SJCRH30 (cell line): ENCODE measurements around the gene KPNA1. TPM values are rescaled to one million over a fixed set of nuclear protein-coding genes. Genes with fewer than 3 reads are reported as not detected.

Experiments
- DNase-seq, 2 experiments: peaks; one replicate each; pipeline ENCODE4 v3.0.0-alpha.2; 2015 to 2020
- H3K27ac ChIP-seq: fragments of 250-450 bp; sonication (Bioruptor Pico); 2 replicates; pipeline ENCODE4 v1.5.1; 2020; ENCODE audit warnings: mild to moderate bottlenecking, moderate library complexity
- H3K27me3 ChIP-seq: fragments of 250-450 bp; sonication (Bioruptor Pico); 2 replicates; pipeline ENCODE4 v1.5.1; 2020; ENCODE audit warnings: mild to moderate bottlenecking, moderate library complexity
- H3K36me3 ChIP-seq: fragments of 250-450 bp; sonication (Bioruptor Pico); 2 replicates; pipeline ENCODE4 v1.5.1; 2020; ENCODE audit warnings: mild to moderate bottlenecking, moderate library complexity
- H3K4me1 ChIP-seq: fragments of 250-450 bp; sonication (Bioruptor Pico); 2 replicates; pipeline ENCODE4 v1.5.1; 2020; ENCODE audit warnings: mild to moderate bottlenecking, moderate library complexity
- H3K4me3 ChIP-seq: fragments of 250-450 bp; sonication (Bioruptor Pico); 2 replicates; pipeline ENCODE4 v1.5.1; 2020; ENCODE audit warnings: mild to moderate bottlenecking, moderate library complexity
- H3K9me3 ChIP-seq: fragments of 250-450 bp; sonication (Bioruptor Pico); replicated peaks from 2 replicates; pipeline ENCODE4 v1.5.1; 2020; ENCODE audit warnings: mild to moderate bottlenecking, moderate library complexity
- total RNA-seq: library from RNA; depleted of rRNA; stranded (reverse); fragments of >200 nt; shearing (Covaris generic); gene quantifications from 2 replicates; pipeline ENCODE4 v1.2.3, GENCODE V29; 2014

The KPNA1 gene
- total RNA-seq, 1 experiment from 2014 or later, result 43.6 TPM

GRCh38 chr3:122405015-122405414 is 109.7 kb downstream of the KPNA1 start:
- Histone ChIP-seq H3K4me3 (no peak overlapping the region), H3K27ac (no peak overlapping the region), H3K36me3 (peaks cover 11% of the 10 kb centered on the region), H3K9me3 (no peaks in the 10 kb centered on the region), H3K4me1 (no peaks in the 10 kb centered on the region), H3K27me3 (no peaks in the 10 kb centered on the region)
- DNase-seq, result no peak

- no peak for DNase-seq
Observed at GRCh38 chr3:122403489-122403888, 111.2 kb downstream of the KPNA1 start.

DNA sequence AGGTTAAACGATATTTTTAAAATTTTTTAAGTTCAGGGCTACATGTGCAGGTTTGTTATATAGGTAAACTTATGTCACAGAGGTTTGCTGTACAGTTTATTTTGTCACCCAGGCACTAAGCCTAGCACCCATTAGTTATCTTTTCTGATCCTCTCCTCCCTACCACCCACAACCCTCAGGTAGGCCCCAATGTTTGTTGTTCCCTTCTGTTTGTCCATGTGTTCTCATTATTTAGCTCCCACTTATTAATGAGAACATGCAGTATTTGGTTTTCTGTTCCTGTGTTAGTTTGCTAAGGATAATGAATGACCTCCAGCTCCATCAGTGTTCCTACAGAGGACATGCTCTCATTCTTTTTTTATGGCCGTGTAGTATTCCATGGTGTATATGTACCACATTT is 115.8 kb downstream of the KPNA1 start:
- H3K4me3 ChIP-seq, result no peak overlapping the region
- H3K27ac ChIP-seq, result no peak overlapping the region
- no peaks in the 10 kb centered on the region for H3K27me3 ChIP-seq
- no peak for DNase-seq
- H3K36me3 ChIP-seq, result no peaks in the 10 kb centered on the region
- no peaks in the 10 kb centered on the region for H3K4me1 ChIP-seq
- H3K9me3 ChIP-seq, result no peaks in the 10 kb centered on the region

More at GRCh38 chr3:122403489-122403888, 111.2 kb downstream of the KPNA1 start:
- H3K4me1 ChIP-seq, result no peaks in the 10 kb centered on the region
- no peak overlapping the region for H3K27ac ChIP-seq
- no peaks in the 10 kb centered on the region for H3K27me3 ChIP-seq
- H3K36me3 ChIP-seq, result peaks cover 6% of the 10 kb centered on the region
- H3K4me3 ChIP-seq, result no peak overlapping the region
- no peaks in the 10 kb centered on the region for H3K9me3 ChIP-seq

GRCh38 chr3:122397201-122397600 is 117.5 kb downstream of the KPNA1 start:
- Histone ChIP-seq H3K27ac (no peak overlapping the region), H3K9me3 (no peaks in the 10 kb centered on the region), H3K4me1 (no peaks in the 10 kb centered on the region; the same call in 1 of the 2 replicates), H3K4me3 (no peak overlapping the region), H3K27me3 (no peaks in the 10 kb centered on the region), H3K36me3 (no peaks in the 10 kb centered on the region)
- DNase-seq, result no peak

DNA sequence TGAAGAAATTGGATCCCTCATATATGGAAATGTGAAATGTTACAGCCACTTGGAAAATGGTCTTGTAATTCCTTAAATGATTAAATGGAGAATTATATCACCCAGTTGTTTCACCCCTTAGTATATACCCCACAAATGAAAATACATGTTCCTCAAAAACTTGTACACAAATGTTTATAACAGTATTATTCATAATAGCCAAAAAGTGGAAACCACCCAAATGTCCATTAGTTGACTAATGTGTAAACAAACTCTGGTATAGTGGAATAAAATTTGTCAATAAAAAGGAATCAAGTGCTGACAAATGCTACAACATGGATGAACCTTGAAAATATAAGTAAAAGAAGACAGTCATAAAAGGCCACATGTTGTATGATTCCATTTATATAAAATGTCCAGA is 118.2 kb downstream of the KPNA1 start:
- no peaks in the 10 kb centered on the region for H3K9me3 ChIP-seq
- DNase-seq, result no peak
- no peak overlapping the region for H3K27ac ChIP-seq
- no peaks in the 10 kb centered on the region for H3K27me3 ChIP-seq
- no peaks in the 10 kb centered on the region; the same call in 1 of the 2 replicates for H3K36me3 ChIP-seq
- H3K4me1 ChIP-seq, result no peaks in the 10 kb centered on the region; the same call in 1 of the 2 replicates
- no peak overlapping the region for H3K4me3 ChIP-seq

DNA sequence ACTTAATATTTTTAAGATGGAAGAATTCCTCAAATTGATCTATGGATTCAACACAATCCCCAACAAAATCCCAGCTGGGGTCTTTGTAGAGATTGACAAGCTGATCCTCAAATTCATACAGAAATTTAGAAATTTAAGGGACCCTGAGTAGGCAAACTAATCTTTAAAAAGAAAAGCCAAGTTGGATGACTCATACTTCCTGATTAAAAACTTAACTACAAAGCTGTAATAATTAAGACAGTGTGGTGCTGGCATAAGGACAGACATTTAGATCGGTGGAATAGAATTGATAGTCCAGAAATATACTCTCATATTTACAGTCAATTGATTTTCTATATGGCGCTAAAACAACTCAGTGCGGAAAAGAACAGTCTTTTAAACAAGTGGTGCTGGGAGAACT is 119.2 kb downstream of the KPNA1 start:
- Histone ChIP-seq H3K9me3 (no peaks in the 10 kb centered on the region), H3K4me3 (no peak overlapping the region), H3K27me3 (no peaks in the 10 kb centered on the region), H3K36me3 (no peaks in the 10 kb centered on the region; the same call in 1 of the 2 replicates), H3K4me1 (no peaks in the 10 kb centered on the region; the same call in 1 of the 2 replicates), H3K27ac (no peak overlapping the region)
- no peak for DNase-seq

- Histone ChIP-seq H3K27ac (no peak overlapping the region), H3K27me3 (no peaks in the 10 kb centered on the region), H3K9me3 (no peaks in the 10 kb centered on the region), H3K36me3 (no peaks in the 10 kb centered on the region; the same call in 1 of the 2 replicates), H3K4me1 (no peaks in the 10 kb centered on the region; the same call in 1 of the 2 replicates), H3K4me3 (no peak overlapping the region)
- no peak for DNase-seq
Observed at GRCh38 chr3:122394173-122394572, 120.6 kb downstream of the KPNA1 start.

DNA sequence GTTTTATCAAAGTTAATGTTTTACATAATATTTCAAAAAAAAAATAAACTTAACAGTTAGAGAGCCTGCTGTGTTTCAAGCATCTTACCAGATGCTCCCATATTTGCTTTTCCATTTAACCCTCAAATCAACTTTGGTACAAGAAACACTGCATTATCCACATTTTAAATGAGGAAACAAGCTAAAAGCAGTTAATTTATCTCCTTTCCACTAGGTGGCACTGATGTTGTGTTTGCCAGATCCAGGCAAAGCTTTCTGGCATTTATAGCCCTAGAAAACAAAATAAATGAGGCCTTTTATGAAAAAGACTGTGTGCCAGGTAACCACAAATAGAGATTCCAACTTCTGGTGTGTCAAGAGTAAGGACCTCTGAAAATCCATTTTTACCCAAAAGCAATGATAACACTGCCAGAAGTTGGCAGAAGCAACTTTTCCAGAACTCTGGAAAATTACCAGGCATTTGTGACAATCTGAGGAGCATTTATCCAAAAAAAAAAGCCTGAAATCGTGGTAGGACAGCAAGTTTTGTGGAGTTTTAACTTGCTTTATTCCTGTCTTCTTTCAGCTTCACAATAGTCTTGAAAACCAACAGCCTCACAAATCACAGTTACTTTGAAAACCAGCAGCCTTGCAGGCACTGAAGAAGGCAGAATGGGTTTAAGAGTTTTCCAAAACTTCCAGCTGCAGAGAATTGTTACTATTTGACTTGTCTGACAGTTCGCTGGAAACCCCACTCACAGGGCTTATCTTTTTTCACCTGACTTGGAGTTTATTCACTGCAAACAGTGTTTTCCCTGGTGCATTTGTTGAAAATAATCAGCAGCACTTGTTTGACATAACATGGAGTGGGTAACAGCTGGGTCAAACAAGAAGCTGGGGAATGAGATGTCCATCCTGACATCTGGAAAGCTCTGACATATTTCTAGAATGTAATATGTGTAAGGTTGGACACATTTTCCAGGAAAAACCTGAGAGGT is 121.6 kb downstream of the KPNA1 start:
- H3K4me3 ChIP-seq, result no peak overlapping the region
- no peaks in the 10 kb centered on the region for H3K27me3 ChIP-seq
- no peaks in the 10 kb centered on the region; the same call in 1 of the 2 replicates for H3K36me3 ChIP-seq
- DNase-seq, result peak; percentile 12 to 61
- H3K9me3 ChIP-seq, result no peaks in the 10 kb centered on the region
- no peaks in the 10 kb centered on the region; the same call in 1 of the 2 replicates for H3K4me1 ChIP-seq
- no peak overlapping the region for H3K27ac ChIP-seq

DNA sequence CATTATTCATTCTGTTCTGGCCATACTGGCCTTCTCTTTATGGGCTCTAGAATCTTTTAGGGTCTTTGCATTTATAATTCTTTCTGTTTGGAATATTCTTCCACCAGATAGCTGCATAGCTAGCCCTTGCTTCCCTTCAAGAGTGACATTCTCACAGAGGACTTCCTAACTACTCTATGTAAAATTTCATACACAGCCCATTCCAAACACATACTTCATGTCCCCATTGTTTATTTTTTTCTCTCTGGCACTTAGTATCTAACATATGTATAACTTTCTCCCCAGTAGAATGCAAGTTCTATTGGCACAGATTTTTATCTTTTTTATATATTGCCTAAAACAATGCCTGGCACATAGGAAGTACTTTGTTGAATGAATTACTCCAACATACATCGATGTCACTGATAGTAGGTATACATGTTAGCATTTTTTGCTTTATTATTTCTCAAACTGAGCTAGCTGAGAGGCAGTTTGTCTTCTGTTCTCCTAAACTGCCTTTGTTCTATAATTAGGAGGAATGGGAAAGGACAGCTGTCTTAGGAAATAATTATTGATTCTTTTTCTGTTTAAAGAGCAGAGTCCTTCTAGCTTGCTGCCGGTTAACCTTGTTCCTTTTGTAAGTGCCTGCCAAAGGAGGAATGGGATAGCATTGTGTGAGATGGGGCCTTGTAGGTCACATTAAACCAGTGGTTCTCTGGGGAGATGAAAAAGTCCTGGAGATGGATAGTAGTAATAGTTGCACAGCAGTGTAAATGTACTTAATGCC is 122.9 kb downstream of the KPNA1 start:
- Histone ChIP-seq H3K36me3 (peaks cover 2% of the 10 kb centered on the region; the same call in 1 of the 2 replicates), H3K4me3 (no peak overlapping the region), H3K9me3 (no peaks in the 10 kb centered on the region), H3K27me3 (no peaks in the 10 kb centered on the region), H3K27ac (no peak overlapping the region), H3K4me1 (no peaks in the 10 kb centered on the region; the same call in 1 of the 2 replicates)
- DNase-seq, result no peak

DNA sequence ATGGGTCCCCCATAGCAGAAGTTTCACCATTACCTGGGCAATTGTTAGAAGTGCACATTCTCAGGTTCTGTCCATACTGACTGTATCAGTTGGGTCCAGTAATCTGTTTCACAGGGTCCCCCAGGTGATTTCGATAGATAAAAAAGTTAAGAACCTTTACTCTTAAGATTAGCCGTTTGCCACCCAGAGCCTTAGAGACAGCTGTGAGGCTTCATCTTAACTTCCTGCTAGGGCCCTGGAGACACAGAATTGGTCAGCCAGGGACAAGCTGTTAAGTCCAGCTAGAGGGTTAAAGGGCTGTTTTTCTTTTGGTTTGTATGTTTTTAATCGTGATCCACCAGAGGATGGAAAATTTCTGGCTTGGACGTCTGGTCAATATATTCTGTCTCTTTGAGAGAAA is 124.1 kb downstream of the KPNA1 start:
- H3K9me3 ChIP-seq, result no peaks in the 10 kb centered on the region
- DNase-seq, result no peak
- H3K27me3 ChIP-seq, result no peaks in the 10 kb centered on the region

DNA sequence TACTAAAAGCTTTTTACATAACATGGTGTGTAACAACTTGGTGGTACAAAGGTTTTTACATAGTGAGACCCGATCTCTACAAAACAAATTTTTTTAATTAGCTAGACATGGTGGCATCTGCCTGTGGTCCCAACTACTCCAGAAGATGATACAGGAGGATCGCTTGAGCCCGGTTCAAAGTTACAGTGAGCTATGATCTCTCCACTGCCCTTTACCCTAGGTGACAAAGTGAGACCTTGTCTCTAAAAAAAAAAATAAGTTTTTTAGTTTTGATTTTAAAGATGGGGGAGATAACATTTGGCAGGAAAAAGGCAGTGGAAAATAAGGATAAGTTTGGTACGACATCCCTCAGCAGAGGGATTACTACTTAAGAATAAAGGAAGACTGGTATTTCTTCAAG is 124.8 kb downstream of the KPNA1 start:
- H3K4me3 ChIP-seq, result no peak overlapping the region
- H3K36me3 ChIP-seq, result peaks cover 2% of the 10 kb centered on the region; the same call in 1 of the 2 replicates
- no peak for DNase-seq
- no peaks in the 10 kb centered on the region; the same call in 1 of the 2 replicates for H3K4me1 ChIP-seq
- H3K9me3 ChIP-seq, result no peaks in the 10 kb centered on the region
- no peak overlapping the region for H3K27ac ChIP-seq
- H3K27me3 ChIP-seq, result no peaks in the 10 kb centered on the region

More for the DNA sequence above, 124.1 kb downstream of the KPNA1 start:
- H3K4me1 ChIP-seq, result no peaks in the 10 kb centered on the region; the same call in 1 of the 2 replicates
- H3K36me3 ChIP-seq, result peaks cover 2% of the 10 kb centered on the region; the same call in 1 of the 2 replicates
- no peak overlapping the region for H3K27ac ChIP-seq
- no peak overlapping the region for H3K4me3 ChIP-seq

DNA sequence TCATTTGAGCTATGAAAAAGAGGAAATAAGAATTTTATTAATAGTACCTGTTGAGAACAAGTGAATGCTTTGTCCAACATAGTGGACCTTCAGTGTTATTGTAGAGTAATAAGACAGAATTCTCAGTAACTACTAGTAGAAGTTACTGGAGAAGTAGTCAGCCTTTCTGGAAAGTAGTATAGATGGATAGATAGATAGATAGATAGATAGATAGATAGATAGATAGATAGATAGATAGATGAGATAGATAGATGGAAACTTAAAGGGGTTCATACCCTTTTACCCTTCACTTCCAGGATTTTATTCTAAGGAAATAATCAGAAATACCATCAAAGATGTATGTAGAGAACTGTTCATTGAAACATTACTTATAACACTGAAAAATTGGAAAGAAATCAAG is 125.5 kb downstream of the KPNA1 start:
- Histone ChIP-seq H3K4me1 (peaks cover 4% of the 10 kb centered on the region), H3K36me3 (peaks cover 2% of the 10 kb centered on the region; the same call in 1 of the 2 replicates), H3K27me3 (no peaks in the 10 kb centered on the region), H3K9me3 (no peaks in the 10 kb centered on the region), H3K27ac (no peak overlapping the region), H3K4me3 (no peak overlapping the region)
- DNase-seq, result no peak

DNA sequence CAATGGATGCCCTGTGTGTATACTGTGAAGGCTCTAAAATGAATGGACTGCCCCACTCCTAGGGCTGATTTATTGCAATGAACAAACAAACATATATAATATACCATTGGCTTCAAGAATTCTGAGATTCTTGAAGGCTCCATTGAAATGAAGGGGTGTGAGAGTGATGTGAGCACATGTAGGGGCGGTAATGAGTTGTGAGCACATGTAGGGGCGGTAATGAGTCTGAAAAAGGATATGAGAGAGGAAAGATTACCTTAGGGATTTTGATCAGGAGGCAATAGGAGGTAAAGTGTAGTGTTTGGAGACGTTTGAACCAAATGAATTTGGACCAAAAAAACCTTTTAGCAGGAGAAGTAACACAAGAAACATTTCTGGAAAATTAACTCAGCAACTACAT is 127.0 kb downstream of the KPNA1 start:
- H3K27ac ChIP-seq, result no peak overlapping the region
- no peak for DNase-seq
- no peaks in the 10 kb centered on the region for H3K9me3 ChIP-seq
- H3K27me3 ChIP-seq, result no peaks in the 10 kb centered on the region
- no peak overlapping the region for H3K4me3 ChIP-seq
- peaks cover 2% of the 10 kb centered on the region; the same call in 1 of the 2 replicates for H3K36me3 ChIP-seq
- H3K4me1 ChIP-seq, result peaks cover 4% of the 10 kb centered on the region; the same call in 1 of the 2 replicates

DNA sequence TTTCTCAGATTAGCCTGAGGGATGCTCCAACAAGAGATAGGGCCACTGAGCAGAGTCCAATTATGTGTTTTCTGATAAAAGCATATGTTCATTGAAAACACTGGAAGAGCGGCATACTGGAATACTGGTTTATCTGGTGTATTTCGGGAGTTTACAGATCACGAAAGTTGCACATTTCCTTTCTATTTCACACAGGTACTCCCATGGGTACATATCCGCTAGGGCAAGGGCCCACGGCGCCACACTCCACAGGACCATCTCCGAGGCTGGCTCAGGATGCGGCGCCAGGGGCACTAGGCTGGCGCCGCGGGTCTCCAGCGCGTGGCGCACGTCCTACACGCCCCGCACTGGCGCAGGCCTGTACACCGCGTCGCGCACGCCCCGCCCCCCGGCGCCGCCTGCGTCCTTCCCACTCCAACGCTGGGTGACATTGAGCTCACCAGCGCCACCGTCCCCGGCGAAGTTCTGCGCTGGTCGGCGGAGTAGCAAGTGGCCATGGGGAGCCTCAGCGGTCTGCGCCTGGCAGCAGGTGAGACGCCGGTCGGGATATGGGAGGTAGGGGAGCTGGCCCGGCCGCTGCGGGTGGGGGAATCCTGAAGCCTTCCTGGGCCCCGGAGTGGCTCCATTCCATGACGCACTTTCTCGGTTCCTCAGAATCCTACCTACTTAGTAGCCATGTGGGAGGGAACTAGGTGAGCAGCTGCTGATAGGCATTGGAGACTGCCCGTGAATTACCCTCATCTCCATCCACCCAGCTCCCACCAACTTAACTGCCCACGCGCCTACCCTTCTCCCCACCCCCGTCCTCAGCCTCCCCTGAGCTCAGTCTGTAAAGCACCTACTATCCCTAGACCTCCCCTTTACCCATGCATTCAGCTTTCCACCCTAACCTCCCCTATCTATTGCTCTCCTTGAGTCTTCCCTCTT is 130.7 kb downstream of the KPNA1 start, which contains the start of gene FAM162A:
Gene FAM162A, plus strand, starts transcription at position 412 of the 927 bp plus-strand sequence. Its CDS starts 84 bp downstream, at position 496.
- peaks cover 6% of the 10 kb centered on the region; the same call in 1 of the 2 replicates for H3K4me1 ChIP-seq
- peak; percentile 93 to 96 for DNase-seq
- H3K27ac ChIP-seq, result peak within 1 kb of the TSS; percentile 64
- peak within 1 kb of the TSS; percentile 71 for H3K4me3 ChIP-seq
- H3K27me3 ChIP-seq, result no peaks in the 10 kb centered on the region
- H3K9me3 ChIP-seq, result no peaks in the 10 kb centered on the region
- H3K36me3 ChIP-seq, result 0 out of 2 replicates have a peak, but pooled peaks cover 2% of the 10 kb centered on the region
